ENCODE results near the gene CD47. TPM values are rescaled to one million over a fixed set of nuclear protein-coding genes. Genes with fewer than 3 reads are reported as not detected.

Gene CD47
- total RNA-seq, 6 donors from 2014 or later, result 79.6 to 352 (median 229) TPM

- H3K27me3 ChIP-seq, result no peaks in the 10 kb centered on the region
- no peaks in the 10 kb centered on the region for H3K36me3 ChIP-seq
- ATAC-seq (ENCODE audit: low FRiP score in 2 of 2), result no peak
- 35 to 42% methylated on average over 27 to 41 of the region's 41 CpGs for WGBS, 2 donors
- peak overlapping the region; percentile 94 to 97 (median 96) for H3K27ac ChIP-seq
- no peaks in the 10 kb centered on the region for H3K9me3 ChIP-seq
- peaks cover 3 to 36% (median 11%) of the 10 kb centered on the region in 4 donors for H3K4me1 ChIP-seq
- peak overlapping the region; percentile 82 to 92 (median 86) for H3K4me3 ChIP-seq
- TF ChIP-seq, protein P1, sequence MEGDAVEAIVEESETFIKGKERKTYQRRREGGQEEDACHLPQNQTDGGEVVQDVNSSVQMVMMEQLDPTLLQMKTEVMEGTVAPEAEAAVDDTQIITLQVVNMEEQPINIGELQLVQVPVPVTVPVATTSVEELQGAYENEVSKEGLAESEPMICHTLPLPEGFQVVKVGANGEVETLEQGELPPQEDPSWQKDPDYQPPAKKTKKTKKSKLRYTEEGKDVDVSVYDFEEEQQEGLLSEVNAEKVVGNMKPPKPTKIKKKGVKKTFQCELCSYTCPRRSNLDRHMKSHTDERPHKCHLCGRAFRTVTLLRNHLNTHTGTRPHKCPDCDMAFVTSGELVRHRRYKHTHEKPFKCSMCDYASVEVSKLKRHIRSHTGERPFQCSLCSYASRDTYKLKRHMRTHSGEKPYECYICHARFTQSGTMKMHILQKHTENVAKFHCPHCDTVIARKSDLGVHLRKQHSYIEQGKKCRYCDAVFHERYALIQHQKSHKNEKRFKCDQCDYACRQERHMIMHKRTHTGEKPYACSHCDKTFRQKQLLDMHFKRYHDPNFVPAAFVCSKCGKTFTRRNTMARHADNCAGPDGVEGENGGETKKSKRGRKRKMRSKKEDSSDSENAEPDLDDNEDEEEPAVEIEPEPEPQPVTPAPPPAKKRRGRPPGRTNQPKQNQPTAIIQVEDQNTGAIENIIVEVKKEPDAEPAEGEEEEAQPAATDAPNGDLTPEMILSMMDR (IDR thresholded peaks at IDR 0.05), result peak in 2 of 6 experiments; percentile 4 to 8
- no peak for TF ChIP-seq EP300 (IDR thresholded peaks at IDR 0.05)
- no peak for DNase-seq
These were observed 843 bp upstream of the CD47 start for GRCh38 chr3:108091498-108092250.

GRCh38 chr3:108090049-108090700 lies 656 bp downstream of the CD47 start:
- Histone ChIP-seq H3K27me3 (no peaks in the 10 kb centered on the region), H3K4me3 (peak overlapping the region; percentile 82 to 92 (median 86)), H3K4me1 (peaks cover 11 to 50% (median 23%) of the 10 kb centered on the region in 4 donors), H3K27ac (peak overlapping the region; percentile 94 to 97 (median 96)), H3K36me3 (no peaks in the 10 kb centered on the region), H3K9me3 (no peaks in the 10 kb centered on the region)
- peak; percentile 42 to 57 for ATAC-seq (ENCODE audit: low FRiP score in 2 of 2)
- WGBS, 2 donors, result 0 to 1% methylated on average over 24 to 29 of the region's 29 CpGs
- TF ChIP-seq POLR2A (IDR thresholded peaks at IDR 0.05), result no peak
- TF ChIP-seq EP300 (IDR thresholded peaks at IDR 0.05), result no peak
- TF ChIP-seq POLR2AphosphoS5 (IDR thresholded peaks at IDR 0.05), result no peak
- TF ChIP-seq, protein P1 (IDR thresholded peaks at IDR 0.05), result no peak
- DNase-seq, result peak in 1 of 2 donors; percentile 37

DNA sequence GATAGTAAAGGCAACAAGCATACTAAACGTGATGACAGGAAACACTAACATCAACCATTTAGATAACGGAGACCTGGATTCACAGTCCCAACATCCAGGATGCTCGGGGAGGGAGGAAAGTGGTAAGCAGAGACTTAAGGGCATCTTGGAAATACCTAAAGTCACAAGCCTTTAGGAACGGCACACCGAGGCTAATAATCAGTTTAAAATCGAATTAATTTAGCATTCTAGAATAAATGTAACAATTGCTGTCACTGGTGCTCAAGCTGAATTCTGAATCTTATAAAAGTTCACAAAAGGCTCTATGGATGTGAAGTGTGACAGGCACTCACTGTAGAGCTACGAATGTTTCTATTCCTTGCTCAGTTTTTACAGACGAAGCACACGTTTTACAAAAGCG lies 1.3 kb downstream of the CD47 start:
- Histone ChIP-seq H3K27ac (peak overlapping the region; percentile 94 to 97 (median 96)), H3K36me3 (no peaks in the 10 kb centered on the region), H3K9me3 (no peaks in the 10 kb centered on the region), H3K4me1 (peaks cover 14 to 55% (median 27%) of the 10 kb centered on the region in 4 donors), H3K4me3 (peak overlapping the region; percentile 82 to 92 (median 86)), H3K27me3 (no peaks in the 10 kb centered on the region)
- WGBS, 2 donors, result 3 to 5% methylated on average over 10 of the region's 10 CpGs
- ATAC-seq (ENCODE audit: low FRiP score in 2 of 2), result no peak
- TF ChIP-seq, protein P1 (IDR thresholded peaks at IDR 0.05), result no peak
- TF ChIP-seq EP300 (IDR thresholded peaks at IDR 0.05) (no peak), POLR2AphosphoS5 (IDR thresholded peaks at IDR 0.05) (no peak), POLR2A (IDR thresholded peaks at IDR 0.05) (no peak)
- no peak for DNase-seq

DNA sequence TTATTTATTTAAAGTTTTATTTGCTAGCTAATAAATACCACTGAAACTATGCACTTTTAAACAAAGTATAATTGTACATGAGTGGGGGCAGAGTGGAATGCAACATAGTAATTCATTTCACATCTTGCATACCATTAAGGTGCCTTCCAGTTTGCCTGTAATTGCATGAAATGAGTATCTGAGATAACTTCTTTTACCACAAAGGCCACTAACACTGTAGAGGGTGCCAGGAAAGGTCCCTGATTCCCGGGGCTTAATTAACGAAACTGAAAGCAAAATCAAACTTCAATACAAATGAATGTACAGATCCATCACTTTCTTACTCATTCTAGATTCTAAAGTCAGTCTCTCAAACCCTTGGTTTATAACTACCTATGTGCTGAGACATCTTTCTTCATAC lies 2.1 kb downstream of the CD47 start:
- TF ChIP-seq, protein P1 (IDR thresholded peaks at IDR 0.05), result no peak
- TF ChIP-seq EP300 (IDR thresholded peaks at IDR 0.05), result no peak
- TF ChIP-seq POLR2A (IDR thresholded peaks at IDR 0.05), result no peak
- TF ChIP-seq POLR2AphosphoS5 (IDR thresholded peaks at IDR 0.05), result no peak
- H3K27ac ChIP-seq, result peak overlapping the region in 3 of 4 donors; percentile 94 to 97 (median 97)
- 10 to 17% methylated on average over 2 of the region's 2 CpGs for WGBS, 2 donors
- no peaks in the 10 kb centered on the region for H3K36me3 ChIP-seq
- H3K27me3 ChIP-seq, result no peaks in the 10 kb centered on the region
- peaks cover 14 to 55% (median 29%) of the 10 kb centered on the region in 4 donors for H3K4me1 ChIP-seq
- DNase-seq, result no peak
- H3K4me3 ChIP-seq, result peak overlapping the region in 3 of 4 donors; percentile 83 to 92 (median 89)
- no peak for ATAC-seq (ENCODE audit: low FRiP score in 2 of 2)
- H3K9me3 ChIP-seq, result no peaks in the 10 kb centered on the region
